ENCODE data around the gene ASTN2.

The ASTN2 gene

DNA sequence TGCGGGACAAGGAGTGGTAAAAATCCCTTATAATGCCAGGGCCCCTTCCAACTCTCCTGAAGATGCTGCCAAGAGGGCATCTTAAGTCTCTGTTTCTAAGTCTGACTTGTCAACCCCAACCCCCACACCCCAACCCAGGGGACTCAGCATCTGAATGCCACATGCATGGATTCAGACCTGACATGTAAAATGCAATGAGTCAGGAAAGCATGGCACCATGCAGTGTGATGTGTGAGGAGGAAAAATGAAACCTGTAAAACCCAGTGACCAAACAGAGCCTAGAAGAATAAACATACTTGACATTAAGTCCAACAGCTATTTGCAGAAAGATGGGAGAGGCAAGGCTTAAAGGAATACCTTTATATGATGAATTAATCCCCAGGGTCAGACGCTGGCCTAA lies 112.4 kb downstream of the ASTN2 start:
- DNase-seq (ENCODE audit: low read depth) = no peak

DNA sequence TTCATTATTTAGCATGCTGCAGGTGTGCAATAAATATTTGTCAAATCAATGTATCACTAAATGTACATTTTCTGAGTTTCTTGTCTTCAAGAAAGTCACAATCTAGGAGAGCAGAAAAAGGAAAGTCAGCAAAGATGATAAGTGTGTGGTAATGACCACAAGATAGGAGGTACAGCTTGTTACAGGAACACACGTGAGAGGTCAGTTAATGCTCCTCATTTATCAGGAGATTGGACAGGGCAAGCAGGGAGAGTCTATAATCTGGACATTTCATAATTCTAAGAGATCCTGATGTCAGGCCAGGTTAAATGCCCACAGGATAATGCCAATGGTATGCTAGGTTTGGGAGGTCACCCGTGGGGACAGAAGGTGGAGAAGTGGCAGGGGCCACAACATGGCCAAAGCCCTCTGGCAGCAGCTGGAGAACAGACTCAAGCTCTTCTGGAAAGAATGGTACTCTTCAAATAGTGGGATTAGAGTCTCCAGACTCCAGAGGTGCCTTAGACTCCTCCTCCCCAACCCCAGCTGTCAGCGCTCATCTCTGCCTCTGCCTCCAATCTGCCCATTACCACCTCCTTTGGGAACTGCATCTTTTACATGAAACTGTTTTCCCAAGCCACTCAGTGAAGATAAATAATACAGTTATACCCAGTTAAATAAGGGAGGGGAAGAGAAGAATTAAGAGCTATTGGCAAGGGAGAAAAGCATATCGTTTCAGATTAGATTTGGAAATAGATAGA lies 114.3 kb downstream of the ASTN2 start:
- no peak for DNase-seq (ENCODE audit: low read depth)

DNA sequence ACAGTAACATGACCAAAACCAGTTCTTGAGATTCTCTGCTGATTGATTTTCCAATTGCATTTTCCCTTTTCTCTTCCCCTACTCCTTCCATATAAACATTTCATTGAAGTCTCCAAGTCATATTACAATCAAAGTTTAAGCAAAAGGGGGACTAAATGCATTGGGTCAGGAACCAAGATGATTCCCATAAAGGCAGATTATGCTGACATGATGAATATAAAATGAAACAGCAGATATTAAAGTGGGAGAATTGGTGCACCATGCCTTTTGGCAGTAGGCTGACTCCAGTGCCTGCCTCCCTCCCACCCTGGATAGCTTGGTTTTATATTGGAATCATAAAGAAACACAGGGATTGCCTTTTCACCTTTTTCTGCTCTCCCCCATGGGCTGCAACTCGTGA lies 118.4 kb downstream of the ASTN2 start:
- DNase-seq (ENCODE audit: low read depth) = no peak

DNA sequence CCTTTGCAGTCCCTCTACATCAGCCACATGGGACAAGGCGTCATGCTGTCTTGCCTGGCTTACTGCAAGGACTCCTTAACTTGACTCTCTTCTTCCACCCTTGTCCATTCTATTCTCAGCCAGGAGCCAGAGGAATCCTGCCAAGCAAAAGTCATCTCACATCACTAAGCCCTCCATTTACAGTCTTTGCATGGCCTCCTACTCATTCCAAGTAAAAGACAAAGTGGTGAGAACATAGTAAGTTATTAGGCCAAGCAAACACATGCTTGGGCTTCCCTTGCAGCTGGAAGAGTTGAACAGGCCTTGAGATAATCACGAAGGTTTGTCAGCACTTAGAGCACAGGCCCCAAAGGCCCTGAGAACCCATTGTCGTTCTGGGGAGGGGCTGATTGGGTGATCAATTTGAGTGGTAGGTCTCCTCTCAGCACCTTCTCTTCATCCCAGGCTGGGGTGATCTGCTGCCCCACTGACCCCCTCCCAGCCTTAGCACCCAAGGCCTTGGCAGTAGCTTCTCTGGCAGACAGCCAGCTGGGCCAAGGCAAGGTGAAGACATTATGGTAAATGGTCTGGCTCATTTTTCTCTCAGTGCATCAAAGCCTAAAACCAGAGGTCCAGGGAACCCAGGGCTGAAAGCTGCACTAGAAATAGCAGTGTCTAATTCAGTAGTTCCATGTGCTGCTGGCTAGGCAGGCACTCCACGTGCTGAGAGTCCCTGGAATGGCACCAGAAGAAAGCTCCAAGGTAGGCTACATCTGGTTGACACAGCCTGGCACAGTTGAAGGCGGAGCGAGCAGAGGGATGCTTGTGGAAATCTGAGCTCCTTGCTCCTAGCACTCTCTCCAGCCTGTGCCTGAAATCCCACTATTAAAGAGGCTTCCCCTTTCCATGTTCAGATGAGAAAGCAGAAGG lies 121.4 kb downstream of the ASTN2 start:
- no peak for DNase-seq (ENCODE audit: low read depth)

DNA sequence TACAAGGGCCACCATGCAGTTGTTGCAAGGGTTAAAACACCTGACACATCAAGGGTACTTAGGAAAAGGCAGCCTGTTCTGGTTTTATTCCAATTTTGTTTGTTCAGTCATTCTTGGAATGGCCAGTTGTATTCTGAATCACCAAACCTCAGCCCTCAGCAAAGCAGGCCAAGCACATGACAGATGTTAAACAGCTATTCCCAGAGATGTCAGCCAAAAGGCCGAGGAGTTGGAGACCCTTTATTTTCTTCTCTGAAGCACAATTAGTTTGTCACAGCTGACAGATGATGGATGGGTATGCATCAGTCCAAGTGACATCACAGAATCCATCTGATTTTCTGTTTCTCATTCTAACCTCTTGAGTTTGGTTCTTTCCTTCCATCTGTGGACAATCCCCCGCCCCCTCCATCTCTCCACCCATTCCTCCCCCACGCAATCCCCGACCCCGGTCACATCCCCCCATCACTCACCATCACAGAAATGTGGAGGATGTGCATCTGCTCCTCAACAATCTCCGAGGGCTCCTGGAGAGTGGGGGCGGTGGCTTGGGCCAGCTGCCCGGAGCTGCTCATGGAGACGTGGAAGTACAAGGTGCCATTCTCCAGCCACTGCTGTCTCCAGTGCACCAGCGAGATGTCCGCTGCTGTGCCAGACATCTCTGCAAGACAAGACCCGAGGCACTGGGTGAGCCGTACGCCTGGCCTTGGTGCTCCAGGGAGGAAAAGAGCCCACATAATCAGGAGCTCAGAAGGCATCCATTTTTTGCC lies 123.8 kb downstream of the ASTN2 start:
- no peak for DNase-seq (ENCODE audit: low read depth)

DNA sequence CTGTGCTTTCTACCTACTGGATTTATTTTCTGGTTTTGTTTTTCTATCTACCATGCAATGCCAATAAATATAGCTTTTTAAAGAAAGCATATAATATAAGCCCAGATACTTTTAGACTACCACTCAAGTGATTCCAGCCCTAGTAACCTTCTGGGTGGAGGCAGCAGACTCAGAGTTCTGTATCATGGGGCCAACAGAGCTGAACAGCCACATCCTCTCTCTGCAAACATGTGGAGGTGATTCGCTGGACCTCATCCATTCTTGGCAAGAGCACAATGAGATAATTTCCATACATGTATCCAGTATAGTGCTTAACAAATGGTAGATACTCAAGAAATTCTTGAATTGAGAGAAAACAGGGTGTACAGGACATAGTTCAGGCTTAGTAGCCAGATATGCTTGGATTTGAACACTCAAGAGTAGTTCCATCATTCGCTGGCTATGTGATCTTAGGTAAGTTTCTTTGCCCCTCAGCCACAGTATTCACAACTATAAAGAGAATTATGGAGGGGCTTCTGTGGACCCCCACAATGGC lies 124.5 kb downstream of the ASTN2 start:
- DNase-seq (ENCODE audit: low read depth) = no peak

DNA sequence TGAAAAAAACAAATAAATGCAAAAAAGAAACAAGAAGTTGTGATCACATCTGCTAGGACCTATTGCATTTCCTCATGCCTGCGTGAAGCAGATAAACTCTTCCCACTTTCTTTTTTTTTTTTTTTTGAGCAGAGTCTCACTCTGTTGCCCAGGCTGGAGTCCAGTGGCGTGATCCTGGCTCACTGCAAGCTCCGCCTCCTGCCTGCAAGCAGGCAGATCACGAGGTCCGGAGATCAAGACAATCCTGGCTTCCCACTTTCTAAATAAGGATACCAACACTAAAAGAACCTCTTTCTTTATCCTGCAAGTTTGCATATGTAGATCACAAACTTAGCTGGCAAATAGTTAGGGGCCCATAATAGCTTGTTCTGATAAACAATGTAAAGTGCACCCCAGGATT lies 128.6 kb downstream of the ASTN2 start:
- no peak for DNase-seq (ENCODE audit: low read depth)

DNA sequence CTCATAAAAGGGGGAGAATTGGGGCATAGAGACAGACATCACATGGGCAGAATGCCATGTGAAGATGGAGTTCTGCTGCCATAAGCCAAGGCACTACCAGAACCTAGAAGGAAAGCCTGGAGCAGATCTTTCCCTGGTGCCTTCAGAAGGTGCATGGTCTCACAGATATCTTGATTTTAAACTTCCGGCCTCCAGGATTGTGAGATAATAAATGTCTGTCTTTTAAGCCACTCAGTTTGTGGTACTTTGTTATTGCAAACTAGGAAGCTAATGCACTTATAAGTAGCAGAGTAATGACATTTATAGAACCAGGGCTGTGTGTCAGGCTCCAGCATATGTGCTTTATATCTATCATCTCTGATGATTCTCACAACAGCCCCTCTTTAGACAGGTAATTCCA lies 130.4 kb downstream of the ASTN2 start:
- no peak for DNase-seq (ENCODE audit: low read depth)

DNA sequence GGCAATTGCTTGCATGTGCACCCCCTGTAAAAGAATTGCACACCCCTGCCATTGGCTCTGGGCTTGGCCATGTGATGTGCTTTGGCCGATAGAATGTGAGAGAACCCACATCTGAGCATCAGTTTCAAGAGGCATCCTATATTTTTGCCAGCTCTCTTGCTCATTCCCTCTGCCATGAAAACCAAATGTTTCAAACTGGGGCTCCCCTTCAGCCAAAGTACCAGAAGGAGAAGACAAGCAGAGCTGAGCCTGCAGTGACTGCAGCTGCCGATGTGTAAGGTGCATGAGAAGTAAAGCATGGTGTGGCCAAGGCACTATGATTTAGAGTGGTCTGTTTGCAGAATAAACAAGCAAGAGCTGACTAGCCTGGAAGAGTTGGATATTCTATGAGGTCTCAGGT lies 132.3 kb downstream of the ASTN2 start:
- no peak for DNase-seq (ENCODE audit: low read depth)

DNA sequence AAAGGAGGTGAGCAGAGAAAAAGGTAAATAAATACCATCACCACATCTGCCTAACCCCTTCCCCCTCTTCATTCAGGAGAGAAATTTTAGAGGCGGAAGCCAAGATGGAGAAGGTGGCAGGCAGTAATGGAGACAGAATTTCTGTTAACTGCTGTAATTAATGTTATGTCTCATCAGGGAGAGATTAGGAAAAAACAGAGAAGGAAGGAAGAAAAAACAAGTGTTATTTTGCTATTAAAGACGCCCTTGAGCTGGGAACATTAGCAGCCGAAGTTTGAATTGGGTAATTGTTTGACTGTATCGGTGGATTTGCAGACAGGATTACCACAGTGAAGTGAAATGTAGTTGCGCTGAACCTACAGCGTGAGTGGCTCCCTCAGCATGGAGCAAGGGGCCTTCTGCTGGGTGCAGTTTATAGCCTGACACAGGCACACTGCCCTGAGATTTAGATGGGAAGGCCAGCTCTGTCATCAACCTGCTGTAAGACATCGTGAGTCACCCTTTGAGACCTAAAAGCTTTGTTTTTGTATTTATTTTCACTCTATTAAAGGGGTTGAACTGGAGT lies 136.3 kb downstream of the ASTN2 start:
- DNase-seq (ENCODE audit: low read depth) = no peak

DNA sequence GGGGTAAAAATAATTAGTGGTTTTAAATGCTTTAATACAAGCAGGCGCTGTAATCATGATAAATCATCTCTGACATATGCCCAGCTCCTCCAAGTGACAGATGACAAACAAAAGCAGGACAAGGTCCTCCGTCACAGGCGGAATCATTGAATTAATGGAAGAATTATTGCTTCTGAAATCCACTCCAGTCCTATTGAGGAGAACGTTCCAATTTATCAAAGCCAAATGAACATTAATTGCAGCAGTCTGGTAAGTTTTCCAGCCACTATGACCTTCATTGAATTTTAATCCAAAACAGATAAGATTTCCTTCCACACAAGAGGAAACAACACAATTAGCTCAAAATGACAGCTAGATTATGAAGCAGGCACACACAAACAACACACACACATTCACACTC lies 136.8 kb downstream of the ASTN2 start:
- no peak for DNase-seq (ENCODE audit: low read depth)

DNA sequence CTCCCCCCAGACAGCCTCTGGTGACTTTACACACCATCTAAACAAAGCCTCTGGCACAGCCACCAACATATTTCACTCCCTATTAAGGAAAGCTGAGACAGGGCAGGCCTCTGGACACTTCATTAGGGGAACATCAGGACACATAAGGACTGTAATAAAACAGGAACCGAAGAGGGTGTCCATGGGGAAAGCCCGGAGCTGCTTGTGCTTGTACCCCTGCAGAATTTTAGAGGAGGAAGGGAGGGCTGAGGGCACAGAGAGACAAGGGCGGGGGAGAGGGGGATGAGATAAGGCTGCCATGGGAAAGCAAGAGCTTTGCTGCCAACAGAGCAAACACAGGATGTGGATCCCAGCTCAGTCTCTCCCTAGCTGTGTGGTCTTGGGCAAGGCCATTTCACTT lies 138.4 kb downstream of the ASTN2 start:
- DNase-seq (ENCODE audit: low read depth) = no peak

DNA sequence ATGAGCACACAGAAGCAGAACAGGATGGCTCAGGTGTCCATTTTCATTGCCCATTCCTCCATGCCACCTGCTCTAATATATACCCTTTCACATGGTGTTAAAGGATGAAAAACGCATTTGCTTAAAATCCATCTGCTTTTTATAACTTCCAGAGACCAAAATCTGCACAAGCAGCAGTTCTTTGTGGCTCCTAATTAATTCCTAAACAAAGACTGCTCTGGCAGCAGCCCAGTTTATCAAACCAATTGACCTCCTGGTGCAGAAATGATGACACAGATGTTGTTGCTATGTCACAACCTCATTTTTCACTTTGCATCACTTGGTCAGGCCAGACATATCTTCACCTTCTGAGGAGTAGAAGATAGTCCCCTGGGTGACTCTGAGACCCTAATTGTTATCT lies 141.2 kb downstream of the ASTN2 start:
- no peak for DNase-seq (ENCODE audit: low read depth)

DNA sequence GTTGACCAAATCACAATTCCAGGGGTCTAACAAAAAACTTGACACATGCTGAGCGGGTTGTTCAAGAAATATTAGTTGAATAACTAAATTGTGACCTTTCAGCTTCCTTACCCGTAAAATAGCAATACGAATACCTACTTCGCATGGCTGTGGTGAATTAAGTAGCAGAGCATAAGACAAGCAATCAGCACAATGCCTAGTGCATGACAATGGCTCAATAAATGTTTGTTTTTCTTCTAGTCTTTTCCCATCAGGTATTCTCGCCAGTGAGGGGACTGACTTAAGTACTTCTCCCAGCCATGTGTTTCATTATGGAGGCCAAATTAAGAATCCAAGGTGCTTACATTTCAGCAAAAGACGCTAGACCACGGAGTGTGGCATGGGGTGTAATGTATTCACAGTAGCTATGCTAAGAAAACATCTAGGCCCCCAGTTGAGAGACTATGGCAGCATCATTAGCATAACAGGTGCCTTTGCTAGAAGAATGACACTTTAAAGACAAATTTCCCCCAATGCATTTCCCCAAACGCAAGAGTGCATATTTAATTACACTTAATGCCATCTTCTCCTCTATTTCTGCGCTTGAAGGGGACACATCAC lies 145.9 kb downstream of the ASTN2 start:
- DNase-seq (ENCODE audit: low read depth) = no peak

DNA sequence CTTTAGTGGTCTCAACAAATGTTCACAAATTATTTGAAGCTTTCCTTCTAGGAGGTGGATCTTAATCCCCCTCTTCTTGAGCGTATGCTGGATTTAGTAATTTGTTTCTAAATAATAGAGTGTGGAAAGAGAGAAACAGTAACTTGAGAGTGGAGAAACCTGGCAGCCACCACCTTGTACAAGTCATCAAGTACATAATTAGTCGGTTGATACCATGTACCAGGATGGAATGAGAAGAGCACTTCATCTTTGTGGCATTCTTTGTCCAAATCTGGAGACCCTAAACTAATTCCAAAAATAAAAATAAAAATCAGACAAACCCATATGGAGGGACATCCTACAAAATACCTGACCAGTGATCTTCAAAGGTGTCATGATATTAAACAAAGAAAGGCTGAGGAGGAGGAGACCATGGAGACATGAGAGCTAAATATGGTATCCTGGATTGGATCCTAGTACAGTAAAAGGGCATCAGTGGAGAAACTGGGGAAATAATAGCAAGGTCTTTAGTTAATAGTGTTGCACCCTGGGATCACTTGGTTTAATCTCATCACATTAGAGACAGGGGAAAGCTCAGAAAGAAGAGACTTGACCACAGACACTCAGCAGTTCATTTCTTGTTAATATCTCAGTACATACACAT lies 147.9 kb downstream of the ASTN2 start:
- no peak for DNase-seq (ENCODE audit: low read depth)

DNA sequence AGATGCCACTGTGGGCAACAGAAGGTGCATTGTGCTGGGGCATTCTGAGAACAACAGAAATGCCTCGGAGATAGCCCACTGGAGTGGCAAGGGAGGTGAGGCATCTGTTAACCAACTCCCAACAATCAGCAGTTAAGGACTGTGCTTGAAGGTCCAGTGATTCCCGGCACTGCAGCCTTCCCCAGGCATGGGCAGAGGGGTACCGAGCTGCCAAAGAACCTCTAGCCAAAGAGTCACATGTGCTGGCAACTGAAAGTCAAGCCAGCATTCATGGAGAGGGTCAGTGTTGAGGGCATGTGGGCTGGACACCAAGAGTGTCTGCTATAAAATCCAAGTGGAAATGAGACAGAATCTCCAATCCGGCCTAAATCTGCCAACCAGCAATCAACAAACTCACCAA lies 149.6 kb downstream of the ASTN2 start:
- DNase-seq (ENCODE audit: low read depth) = no peak

DNA sequence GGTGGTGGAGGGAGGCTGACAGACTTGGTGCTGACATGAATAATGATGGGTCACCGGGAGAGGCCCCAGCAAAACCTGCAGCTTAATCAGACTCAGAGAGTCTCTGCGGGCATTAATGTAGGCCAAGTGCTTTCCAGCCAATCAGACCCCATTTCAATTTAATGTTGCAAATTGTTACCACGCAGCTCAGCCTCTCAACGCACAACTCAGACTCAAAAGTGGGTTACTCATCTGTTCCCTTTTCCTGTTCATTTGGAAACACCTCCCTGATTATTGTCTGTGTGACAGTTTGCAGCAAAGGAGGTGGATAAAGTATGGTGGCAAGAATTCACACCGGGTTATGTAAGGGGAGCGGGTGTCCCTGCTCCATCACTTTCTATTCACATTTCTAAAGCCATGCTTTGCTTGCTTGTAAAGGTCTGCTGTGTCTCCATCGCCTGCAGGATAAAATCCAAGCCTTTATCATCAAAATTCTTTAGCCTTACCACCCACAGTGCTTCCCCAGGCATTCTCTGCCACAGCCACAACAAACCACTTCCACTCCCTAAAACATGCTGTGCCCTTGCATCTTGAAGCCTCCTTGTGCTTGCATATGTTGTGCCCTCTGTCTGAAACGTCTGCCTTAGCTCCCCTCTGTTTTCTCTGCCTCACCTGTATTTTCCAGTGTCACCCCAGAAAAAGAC lies 156.5 kb downstream of the ASTN2 start:
- DNase-seq (ENCODE audit: low read depth) = no peak

DNA sequence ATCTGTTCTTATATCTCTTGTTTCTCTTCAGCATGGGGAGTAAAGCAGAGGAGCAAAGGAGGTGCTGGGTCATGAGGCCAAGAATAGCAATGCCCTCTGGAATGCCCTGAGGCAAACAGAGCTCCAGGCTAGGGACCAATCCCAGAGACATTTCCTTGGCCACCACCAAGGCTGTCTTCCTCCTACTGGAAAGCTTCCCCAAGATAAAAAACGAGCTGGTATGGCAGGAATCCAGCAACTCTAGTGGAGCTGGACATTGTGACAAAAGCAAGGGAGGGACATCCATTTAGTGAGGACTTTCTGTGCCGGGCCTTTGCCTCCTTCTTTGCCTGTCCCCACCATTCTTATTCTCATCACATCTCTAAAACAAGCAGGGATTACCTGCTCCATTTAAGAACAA lies 161.6 kb downstream of the ASTN2 start:
- no peak for DNase-seq (ENCODE audit: low read depth)

DNA sequence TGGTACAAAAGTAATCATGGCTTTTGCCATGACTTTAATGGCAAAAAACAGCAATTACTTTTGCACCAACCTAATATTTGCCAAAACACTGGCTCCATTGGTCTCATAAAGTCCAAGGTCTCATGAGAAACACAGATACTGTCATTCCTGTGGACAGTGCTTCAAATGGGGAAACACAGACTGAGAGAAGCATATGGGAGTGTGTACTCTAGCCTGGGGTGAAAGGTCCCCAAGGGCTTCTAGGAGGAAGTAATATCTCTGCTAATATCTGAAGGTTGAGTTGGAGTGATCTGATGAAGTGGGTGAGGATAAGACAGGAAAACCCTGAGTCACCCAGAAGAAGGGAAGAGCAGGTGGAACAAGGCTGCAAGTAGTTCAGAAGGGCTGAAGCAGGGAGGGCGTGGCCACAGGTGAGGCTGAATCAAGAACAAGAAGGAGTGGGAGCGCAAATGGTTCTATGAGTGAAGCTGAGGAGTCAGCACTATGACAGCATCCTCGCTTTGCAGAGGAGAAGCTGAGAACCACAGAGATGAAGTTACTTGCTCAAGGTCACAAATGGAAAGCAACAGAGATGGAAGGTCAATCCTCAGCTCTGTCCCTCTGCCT lies 164.1 kb downstream of the ASTN2 start:
- no peak for DNase-seq (ENCODE audit: low read depth)

DNA sequence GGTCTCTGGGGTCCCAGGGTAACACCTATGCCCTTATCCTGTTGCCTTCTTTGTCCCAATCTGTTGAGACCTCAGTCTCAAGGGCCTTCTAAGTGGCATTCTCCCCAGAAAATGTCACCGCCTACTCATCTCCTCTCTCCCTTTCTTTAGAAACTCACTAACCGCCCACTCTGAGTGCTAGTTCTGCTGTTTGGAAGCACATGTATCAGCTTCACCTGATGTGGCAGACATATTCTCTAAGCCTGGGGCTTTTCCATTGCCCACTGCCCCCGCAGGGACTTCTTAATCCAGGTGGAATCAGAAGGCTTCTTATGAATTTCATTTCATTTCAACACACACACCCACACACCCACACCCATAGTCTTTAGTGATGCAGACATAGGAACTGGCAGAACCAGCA lies 165.1 kb downstream of the ASTN2 start:
- no peak for DNase-seq (ENCODE audit: low read depth)

All from stimulated activated CD8-positive, alpha-beta memory T cell treated with anti-CD3 and anti-CD28 coated beads, Interleukin-4, amount 100 ng/mL, for 24 hours (primary cell).